NCI-H82 treated with DMSO at 0.1 percent for 48 hours (cell line): ENCODE measurements around the gene TCN2.
"Not testable (repeated sequence)": the region's sequence is repeated elsewhere in the genome, so short reads cannot be mapped to it uniquely, and the experiment has no call there.

Experiments used
- DNase-seq: peaks from one replicate; lab custom pipeline; 2025; ENCODE audit not compliant: unreplicated experiment; lab: John Stamatoyannopoulos, UW

TCN2 gene

DNA sequence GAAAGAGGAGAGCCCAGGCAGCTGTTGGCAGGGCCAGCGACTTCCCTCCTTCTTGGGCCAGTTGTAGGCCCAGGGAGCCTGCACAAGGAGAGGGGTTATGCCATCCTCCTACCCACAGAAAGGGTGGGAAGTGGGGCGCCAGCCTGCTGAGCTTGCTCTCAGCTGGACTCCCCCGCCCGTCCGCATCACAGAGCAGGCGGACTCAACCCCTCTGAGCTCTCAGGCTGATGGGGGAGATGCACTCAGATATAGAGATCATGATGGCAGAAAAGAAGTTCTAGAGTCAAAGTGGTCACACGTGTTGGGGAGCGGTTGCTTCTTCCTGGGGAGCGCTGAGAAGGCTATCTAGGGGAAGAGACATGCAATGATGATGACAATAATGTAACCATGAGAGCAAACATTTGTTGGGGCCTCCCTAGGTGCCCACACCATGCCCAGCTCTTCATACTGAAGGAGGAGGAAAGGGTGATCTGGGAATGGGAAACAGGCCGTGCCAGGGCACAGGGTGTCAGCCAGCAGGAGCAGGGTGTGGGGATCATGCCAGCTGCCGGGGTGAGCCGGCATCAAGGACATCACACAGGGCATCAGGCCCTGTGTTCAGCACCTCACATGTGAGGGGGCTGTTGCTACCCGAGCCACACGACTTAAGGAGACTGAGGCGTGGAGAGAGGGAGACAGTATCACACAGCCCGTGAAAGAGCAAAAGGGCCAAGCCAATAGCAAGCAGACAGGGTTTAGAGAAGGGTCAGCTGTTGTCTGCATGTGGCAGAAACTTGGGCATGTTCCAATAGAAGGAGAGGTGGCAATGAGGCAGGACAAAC is 36.3 kb downstream of the TCN2 start:
- DNase-seq = no peak

DNA sequence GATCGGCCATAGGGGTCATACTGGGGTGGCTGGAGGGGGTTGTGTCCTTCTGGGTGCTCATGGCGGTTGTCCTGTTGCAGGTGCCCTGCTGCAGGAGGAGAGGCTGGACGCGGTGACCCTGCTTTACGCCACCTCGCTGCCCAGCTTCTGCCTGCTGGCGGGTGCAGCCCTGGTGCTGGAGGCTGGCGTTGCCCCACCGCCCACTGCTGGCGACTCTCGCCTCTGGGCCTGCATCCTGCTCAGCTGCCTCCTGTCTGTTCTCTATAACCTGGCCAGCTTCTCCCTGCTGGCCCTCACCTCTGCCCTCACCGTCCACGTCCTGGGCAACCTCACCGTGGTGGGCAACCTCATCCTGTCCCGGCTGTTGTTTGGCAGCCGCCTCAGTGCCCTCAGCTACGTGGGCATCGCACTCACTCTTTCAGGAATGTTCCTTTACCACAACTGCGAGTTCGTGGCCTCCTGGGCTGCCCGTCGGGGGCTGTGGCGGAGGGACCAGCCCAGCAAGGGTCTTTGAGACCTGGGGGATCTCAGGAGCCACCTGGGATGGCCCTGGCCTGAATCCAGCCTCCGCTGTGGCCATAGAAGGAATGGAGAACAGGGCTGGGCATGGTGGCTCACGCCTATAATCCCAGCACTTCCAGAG is 39.7 kb downstream of the TCN2 start:
- DNase-seq = no peak

- no peak for DNase-seq
These were observed 40.6 kb downstream of the TCN2 start for GRCh38 chr22:30647536-30647935.

DNA sequence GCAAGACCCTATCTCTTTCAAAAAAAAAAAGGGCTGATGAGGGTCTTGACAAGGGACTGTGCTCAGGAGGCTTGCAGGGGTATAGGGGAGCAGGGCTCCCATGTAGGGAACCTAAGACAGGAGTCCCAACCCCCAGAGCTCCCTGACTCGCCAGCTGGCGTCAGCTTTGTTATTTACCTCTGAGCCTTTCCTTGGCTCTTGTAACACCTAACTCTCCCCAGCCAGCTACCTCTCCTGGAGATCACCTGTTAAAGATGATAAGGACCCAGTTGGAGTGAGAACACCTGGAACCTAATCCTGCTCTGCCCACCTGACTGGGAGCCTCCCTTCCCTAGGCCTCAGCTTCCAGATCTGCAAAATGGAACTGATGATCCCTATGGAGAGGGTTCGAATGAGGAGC is 41.9 kb downstream of the TCN2 start:
- no peak for DNase-seq

- no peak for DNase-seq
These were observed 42.5 kb downstream of the TCN2 start for GRCh38 chr22:30649430-30650007.

- no peak for DNase-seq
These were observed 43.6 kb downstream of the TCN2 start for GRCh38 chr22:30650508-30651116.

DNA sequence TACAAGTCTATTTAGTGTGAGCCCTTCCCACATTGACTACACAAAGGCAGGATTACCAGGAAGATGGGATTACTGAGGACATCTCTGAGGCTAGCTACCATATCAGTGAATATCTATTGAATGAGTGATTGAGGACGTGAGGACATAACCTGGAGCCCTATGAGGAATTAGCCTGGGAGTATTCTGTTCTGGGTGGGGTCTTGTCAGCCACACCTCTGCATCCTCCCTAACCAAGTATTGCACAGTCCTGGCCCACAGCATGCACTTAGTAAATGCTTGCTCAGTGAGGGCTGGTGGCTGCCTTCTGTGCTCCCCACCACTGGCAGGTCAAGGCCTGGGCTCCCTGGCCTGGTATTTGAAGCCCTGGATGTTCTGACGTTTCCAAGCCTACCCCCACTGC is 45.9 kb downstream of the TCN2 start:
- no peak for DNase-seq

DNA sequence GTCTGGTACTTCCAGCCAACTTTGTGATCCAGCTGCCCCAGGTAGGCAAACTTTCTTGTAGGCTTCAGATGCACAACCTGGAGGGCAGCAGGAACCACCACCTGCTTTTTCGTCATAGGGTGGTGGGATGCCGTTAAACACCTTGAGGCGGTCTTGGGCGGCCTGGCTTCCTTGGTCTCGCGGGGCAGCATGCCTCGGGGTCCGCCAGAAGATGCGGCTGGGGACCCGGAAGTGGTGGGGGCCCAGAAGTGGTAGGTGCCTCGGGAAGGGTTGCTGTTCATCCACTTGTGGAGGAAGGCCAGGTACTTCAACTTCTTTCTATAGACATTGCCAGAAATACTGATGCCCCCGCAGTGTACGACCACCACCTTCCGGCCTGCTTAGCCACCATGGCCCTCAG is 47.4 kb downstream of the TCN2 start:
- no peak for DNase-seq

DNA sequence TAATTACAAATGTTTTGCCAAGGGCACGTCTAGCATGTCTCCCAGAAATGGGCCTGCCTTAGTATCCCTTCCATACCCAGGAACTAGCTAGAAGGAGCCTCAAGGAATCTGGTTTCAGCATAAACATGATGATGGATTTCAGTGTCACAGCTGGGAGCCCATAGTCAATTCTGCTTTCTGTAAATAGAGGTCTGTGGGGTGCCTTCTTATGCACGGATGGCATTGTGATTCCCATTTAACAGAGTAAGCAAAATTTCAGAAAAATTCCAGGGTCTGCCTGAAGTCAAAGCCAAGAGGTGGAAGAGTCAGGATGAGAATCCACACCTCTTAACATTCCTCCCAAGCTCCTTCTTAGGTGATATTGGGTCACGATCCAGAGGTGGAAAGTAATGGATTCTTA is 48.6 kb downstream of the TCN2 start:
- DNase-seq = no peak

GRCh38 chr22:30662040-30662439 is 55.1 kb downstream of the TCN2 start:
- no peak for DNase-seq

GRCh38 chr22:30664798-30665197 is 57.8 kb downstream of the TCN2 start:
- DNase-seq = no peak

DNA sequence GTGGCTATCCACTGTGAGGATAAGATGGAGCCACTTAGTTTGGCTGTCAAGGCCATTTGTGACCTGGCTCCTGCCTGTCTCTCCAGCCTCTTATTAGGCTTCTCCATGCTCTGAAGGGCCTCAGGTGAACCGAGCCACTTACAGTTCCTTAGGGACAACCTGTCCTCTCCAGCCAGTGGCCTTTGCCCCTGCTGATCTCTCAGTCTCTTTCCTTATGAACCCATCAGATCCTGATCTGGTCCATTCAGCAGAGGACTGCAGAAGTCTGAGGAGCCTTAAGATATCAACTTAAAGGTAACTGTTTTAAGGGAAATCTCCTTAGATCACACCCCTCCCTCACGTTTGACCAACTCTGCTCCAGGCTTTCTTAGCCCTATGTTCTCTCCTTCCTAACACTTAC is 58.3 kb downstream of the TCN2 start:
- no peak for DNase-seq

- DNase-seq = no peak
These were observed 58.8 kb downstream of the TCN2 start for GRCh38 chr22:30665786-30666185.

DNA sequence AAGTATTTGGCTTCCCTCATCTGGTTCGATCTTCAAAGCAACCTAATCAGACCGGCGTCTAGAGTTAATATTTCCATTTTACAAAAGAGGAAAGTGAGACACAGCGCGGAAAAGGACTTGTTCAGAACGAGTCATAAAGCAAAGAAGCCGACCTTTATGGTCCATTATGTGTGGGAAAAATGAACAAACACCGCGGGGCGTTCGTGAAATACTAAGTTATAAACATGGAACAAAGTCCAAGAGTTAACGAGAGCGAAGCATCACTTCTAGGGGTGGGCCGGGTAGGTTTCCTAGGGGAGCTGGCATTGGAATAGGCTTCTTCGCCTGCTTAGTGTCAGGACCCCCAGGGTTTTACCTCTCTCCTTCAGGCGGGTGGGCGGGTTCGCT is 60.1 kb downstream of the TCN2 start:
- DNase-seq = no peak

GRCh38 chr22:30667494-30668385 is 60.8 kb downstream of the TCN2 start, which contains the start of gene DUSP18:
Gene DUSP18 (minus strand): TSS chr22:30667875. CDS start chr22:30664003, 3,872 bp downstream.
- peak; percentile 33 for DNase-seq

GRCh38 chr22:30668386-30668710 is 61.4 kb downstream of the TCN2 start:
- no peak for DNase-seq

DNA sequence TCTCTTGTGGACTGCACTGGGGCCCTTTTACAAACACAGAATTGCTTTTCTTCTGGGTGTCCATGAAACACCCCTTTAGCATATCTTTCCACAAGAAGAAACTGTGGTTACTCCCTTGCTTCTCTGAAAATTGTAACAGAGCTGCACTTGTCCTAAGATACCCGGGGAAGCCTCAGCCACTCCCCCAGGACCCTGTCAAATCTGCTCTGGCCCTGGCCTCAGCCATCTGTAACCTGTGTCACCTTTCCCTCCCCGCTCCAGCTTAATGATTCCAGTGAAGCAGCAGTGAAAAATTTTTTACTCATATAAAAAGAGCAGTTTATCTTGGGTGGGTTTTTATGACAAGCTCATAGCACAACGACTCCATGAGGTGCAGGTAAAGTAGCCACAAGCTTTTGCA is 64.1 kb downstream of the TCN2 start:
- DNase-seq = no peak

DNA sequence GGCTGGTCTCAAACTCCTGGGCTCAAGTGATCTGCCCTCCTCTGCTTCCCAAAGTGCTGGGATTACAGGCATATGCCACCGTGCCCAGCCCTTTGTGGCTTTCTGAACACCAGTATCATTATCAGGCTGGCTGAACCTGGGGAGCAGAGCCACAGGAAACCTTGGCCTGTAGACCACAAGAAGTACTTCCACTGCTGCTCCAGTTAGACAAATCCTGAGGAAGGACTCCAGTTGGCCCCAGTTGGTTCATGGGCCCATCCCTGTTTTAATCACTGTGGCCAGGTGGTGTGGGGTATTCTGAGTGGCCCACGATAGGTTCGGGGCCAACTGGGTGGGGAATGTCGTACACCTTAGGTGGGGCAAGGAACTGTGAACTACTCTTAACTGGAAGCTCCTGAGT is 66.2 kb downstream of the TCN2 start:
- DNase-seq = no peak

GRCh38 chr22:30674482-30674881 is 67.5 kb downstream of the TCN2 start:
- DNase-seq = no peak

GRCh38 chr22:30675436-30675835 is 68.5 kb downstream of the TCN2 start:
- DNase-seq = peak; percentile 14

- not testable (repeated sequence) for DNase-seq
These were observed 69.6 kb downstream of the TCN2 start for GRCh38 chr22:30676565-30676964.
